Caco-2 (cell line): Measurements from ENCODE around the gene KIRREL3. TPM values are rescaled to one million over a fixed set of nuclear protein-coding genes. Genes with fewer than 3 reads are reported as not detected.

ENCODE experiments used
- BruUV-seq: library from RNA; stranded (reverse); fragments of 400-500 nt; replicated peaks from 2 replicates; lab custom pipeline; 2021; lab: Mats Ljungman, UMichigan
- CTCF ChIA-PET: fragments of 300-600 bp; sonication (Branson Sonifier 250); formaldehyde crosslinking; loops from one replicate; lab custom pipeline; 2022; ENCODE audit warnings: antibody characterized with exemption; lab: Charles Lee
- POLR2A ChIA-PET: fragments of 300-600 bp; sonication (Branson Sonifier 250); formaldehyde crosslinking; loops from one replicate; lab custom pipeline; 2022; ENCODE audit warnings: antibody characterized with exemption; lab: Charles Lee
- DNase-seq, 2 experiments: peaks; one replicate each; pipeline versions ENCODE4 v3.0.0 to v3.0.0-alpha.2; 2020 to 2022
- H3K27me3 ChIP-seq: replicated peaks from 2 replicates; pipeline ENCODE4 v1.6.0; 2011; ENCODE audit warnings: low read length; ENCODE audit not compliant: control insufficient read depth, insufficient read depth
- H3K36me3 ChIP-seq: 2 replicates; pipeline ENCODE4 v1.5.1; 2011; ENCODE audit warnings: low read length; ENCODE audit not compliant: control insufficient read depth, insufficient read depth
- H3K4me1 ChIP-seq: fragments of 250-450 bp; sonication (Bioruptor Pico); 2 replicates; pipeline ENCODE4 v1.5.1; 2020; ENCODE audit warnings: mild to moderate bottlenecking
- H3K4me3 ChIP-seq: 2 replicates; pipeline ENCODE4 v1.5.1; 2011; ENCODE audit warnings: low read depth, mild to moderate bottlenecking, control low read depth, low read length
- H3K9me3 ChIP-seq: fragments of 250-450 bp; sonication (Bioruptor Pico); 2 replicates; pipeline ENCODE4 v1.5.1; 2020; ENCODE audit warnings: mild to moderate bottlenecking, moderate library complexity
- H3K27ac Mint-ChIP-seq: one replicate; pipeline ENCODE4 v1.8.0; 2022; ENCODE audit warnings: mixed read lengths; ENCODE audit not compliant: unreplicated experiment
- H3K27me3 Mint-ChIP-seq: one replicate; pipeline ENCODE4 v1.8.0; 2022; ENCODE audit warnings: mixed read lengths; ENCODE audit not compliant: insufficient read depth, unreplicated experiment
- H3K36me3 Mint-ChIP-seq: one replicate; pipeline ENCODE4 v1.8.0; 2022; ENCODE audit warnings: mild to moderate bottlenecking, mixed read lengths; ENCODE audit not compliant: insufficient read depth, unreplicated experiment
- H3K4me1 Mint-ChIP-seq: one replicate; pipeline ENCODE4 v1.8.0; 2022; ENCODE audit warnings: low read depth, mixed read lengths; ENCODE audit not compliant: unreplicated experiment
- H3K4me3 Mint-ChIP-seq: one replicate; pipeline ENCODE4 v1.8.0; 2022; ENCODE audit warnings: mild to moderate bottlenecking, moderate library complexity, mixed read lengths; ENCODE audit not compliant: unreplicated experiment
- H3K9me3 Mint-ChIP-seq: one replicate; pipeline ENCODE4 v1.8.0; 2022; ENCODE audit warnings: mixed read lengths; ENCODE audit not compliant: unreplicated experiment
- intact Hi-C: fragments of 100-400 bp; cut with micrococcal nuclease; formaldehyde crosslinking; loops from one replicate; pipeline ENCODE4 v1.10.0; 2022; ENCODE audit not compliant: unreplicated experiment
- total RNA-seq: library from RNA; stranded (reverse); gene quantifications from 2 replicates; pipeline ENCODE4 v1.2.3, GENCODE V29; 2022
- TF ChIP-seq, protein P1 (sequence below), 2 experiments: fragments of 200-600 bp in 1 of 2; IDR thresholded peaks; 1 replicate in 1 of 2; 2 replicates in 1 of 2; pipeline versions ENCODE4 v1.5.1 to v1.8.0; 2011 to 2022; ENCODE audit warnings: antibody characterized with exemption in 1 of 2, control low read depth in 1 of 2, inconsistent platforms in 1 of 2, low read depth in 1 of 2, low read length in 1 of 2, mild to moderate bottlenecking in 1 of 2, moderate library complexity in 1 of 2; ENCODE audit not compliant: insufficient read depth in 1 of 2, severe bottlenecking in 1 of 2, unreplicated experiment in 1 of 2

KIRREL3 gene
- total RNA-seq, 1 experiment from 2014 or later = not detected

GRCh38 chr11:126746443-126746842 lies 254.1 kb downstream of the KIRREL3 start:
- Histone ChIP-seq H3K4me3 (no peak overlapping the region), H3K9me3 (no peaks in the 10 kb centered on the region), H3K36me3 (no peaks in the 10 kb centered on the region), H3K27me3 (peaks cover 1% of the 10 kb centered on the region; the same call in 1 of the 2 replicates), H3K4me1 (no peaks in the 10 kb centered on the region)
- no TSS peak for BruUV-seq
- ChIA-PET POLR2A (no interaction called here), CTCF (no interaction called here)
- no peaks in the 10 kb centered on the region for H3K9me3 Mint-ChIP-seq
- H3K36me3 Mint-ChIP-seq = no peaks in the 10 kb centered on the region
- peaks cover 26% of the 10 kb centered on the region for H3K27me3 Mint-ChIP-seq
- TF ChIP-seq, protein P1, sequence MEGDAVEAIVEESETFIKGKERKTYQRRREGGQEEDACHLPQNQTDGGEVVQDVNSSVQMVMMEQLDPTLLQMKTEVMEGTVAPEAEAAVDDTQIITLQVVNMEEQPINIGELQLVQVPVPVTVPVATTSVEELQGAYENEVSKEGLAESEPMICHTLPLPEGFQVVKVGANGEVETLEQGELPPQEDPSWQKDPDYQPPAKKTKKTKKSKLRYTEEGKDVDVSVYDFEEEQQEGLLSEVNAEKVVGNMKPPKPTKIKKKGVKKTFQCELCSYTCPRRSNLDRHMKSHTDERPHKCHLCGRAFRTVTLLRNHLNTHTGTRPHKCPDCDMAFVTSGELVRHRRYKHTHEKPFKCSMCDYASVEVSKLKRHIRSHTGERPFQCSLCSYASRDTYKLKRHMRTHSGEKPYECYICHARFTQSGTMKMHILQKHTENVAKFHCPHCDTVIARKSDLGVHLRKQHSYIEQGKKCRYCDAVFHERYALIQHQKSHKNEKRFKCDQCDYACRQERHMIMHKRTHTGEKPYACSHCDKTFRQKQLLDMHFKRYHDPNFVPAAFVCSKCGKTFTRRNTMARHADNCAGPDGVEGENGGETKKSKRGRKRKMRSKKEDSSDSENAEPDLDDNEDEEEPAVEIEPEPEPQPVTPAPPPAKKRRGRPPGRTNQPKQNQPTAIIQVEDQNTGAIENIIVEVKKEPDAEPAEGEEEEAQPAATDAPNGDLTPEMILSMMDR (IDR thresholded peaks at IDR 0.05; ENCODE audit: insufficient read depth in 1 of 2, low read depth in 1 of 2, low read length in 1 of 2, severe bottlenecking in 1 of 2, unreplicated experiment in 1 of 2) = no peak
- no peak overlapping the region for H3K4me3 Mint-ChIP-seq
- no peaks in the 10 kb centered on the region for H3K4me1 Mint-ChIP-seq
- intact Hi-C loops = no loop called here
- no peak for DNase-seq
- H3K27ac Mint-ChIP-seq = no peak overlapping the region

DNA sequence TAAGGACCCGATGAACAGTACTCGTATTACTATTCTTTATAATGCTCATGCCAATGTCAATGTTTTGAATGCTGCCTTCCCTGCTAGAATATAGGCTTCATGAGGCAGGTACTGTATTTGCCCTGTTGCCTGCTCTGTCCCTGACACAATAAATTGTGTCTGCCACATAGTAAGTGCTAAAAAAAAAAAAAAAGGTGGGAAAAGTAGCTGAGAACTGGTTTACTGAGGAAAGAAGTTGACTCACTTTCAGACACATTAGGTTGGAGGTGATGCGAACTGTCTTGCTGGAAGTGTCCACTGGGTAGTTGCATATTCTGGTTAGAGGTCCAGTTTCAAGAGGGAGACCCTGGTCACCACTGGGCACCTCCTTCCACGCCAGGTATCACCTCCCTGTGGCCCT lies 255.9 kb downstream of the KIRREL3 start:
- no peaks in the 10 kb centered on the region for H3K9me3 Mint-ChIP-seq
- H3K27me3 ChIP-seq = peaks cover 1% of the 10 kb centered on the region; the same call in 1 of the 2 replicates
- BruUV-seq = no TSS peak
- H3K4me3 Mint-ChIP-seq = no peak overlapping the region
- H3K27ac Mint-ChIP-seq = no peak overlapping the region
- H3K36me3 Mint-ChIP-seq = no peaks in the 10 kb centered on the region
- no peaks in the 10 kb centered on the region for H3K4me1 ChIP-seq
- no peaks in the 10 kb centered on the region for H3K9me3 ChIP-seq
- H3K27me3 Mint-ChIP-seq = peaks cover 29% of the 10 kb centered on the region
- no peaks in the 10 kb centered on the region for H3K4me1 Mint-ChIP-seq
- no peak overlapping the region for H3K4me3 ChIP-seq
- no peak for DNase-seq
- no peaks in the 10 kb centered on the region for H3K36me3 ChIP-seq
- intact Hi-C loops = no loop called here
- TF ChIP-seq, protein P1 (IDR thresholded peaks at IDR 0.05; ENCODE audit: insufficient read depth in 1 of 2, low read depth in 1 of 2, low read length in 1 of 2, severe bottlenecking in 1 of 2, unreplicated experiment in 1 of 2) = no peak
- ChIA-PET CTCF (no interaction called here), POLR2A (no interaction called here)

- no peaks in the 10 kb centered on the region for H3K4me1 ChIP-seq
- H3K9me3 ChIP-seq = no peaks in the 10 kb centered on the region
- CTCF ChIA-PET = no interaction called here
- peaks cover 26% of the 10 kb centered on the region for H3K27me3 Mint-ChIP-seq
- no peak for DNase-seq
- no peaks in the 10 kb centered on the region for H3K9me3 Mint-ChIP-seq
- no peak overlapping the region for H3K4me3 Mint-ChIP-seq
- H3K36me3 ChIP-seq = no peaks in the 10 kb centered on the region
- H3K36me3 Mint-ChIP-seq = no peaks in the 10 kb centered on the region
- TF ChIP-seq, protein P1 (IDR thresholded peaks at IDR 0.05; ENCODE audit: insufficient read depth in 1 of 2, low read depth in 1 of 2, low read length in 1 of 2, severe bottlenecking in 1 of 2, unreplicated experiment in 1 of 2) = no peak
- no TSS peak for BruUV-seq
- POLR2A ChIA-PET = no interaction called here
- peaks cover 1% of the 10 kb centered on the region for H3K27me3 ChIP-seq
- intact Hi-C loops = no loop called here
- no peak overlapping the region for H3K4me3 ChIP-seq
- no peak overlapping the region for H3K27ac Mint-ChIP-seq
- no peaks in the 10 kb centered on the region for H3K4me1 Mint-ChIP-seq
These were observed 256.9 kb downstream of the KIRREL3 start for GRCh38 chr11:126743628-126744027.
